B cell (primary cell): ENCODE measurements around the gene MUC5AC.

Experiments used
- CTCF ChIP-seq: fragments of 200-600 bp; IDR thresholded peaks from one replicate; pipeline ENCODE4 v1.8.0; 2022; ENCODE audit warnings: antibody characterized with exemption, mild to moderate bottlenecking
- EZH2 ChIP-seq: IDR thresholded peaks from 2 replicates; pipeline ENCODE4 v1.6.1; 2012; ENCODE audit warnings: borderline replicate concordance, low read depth, mild to moderate bottlenecking, moderate library complexity, low read length; ENCODE audit not compliant: insufficient read depth, poor library complexity, severe bottlenecking

DNA sequence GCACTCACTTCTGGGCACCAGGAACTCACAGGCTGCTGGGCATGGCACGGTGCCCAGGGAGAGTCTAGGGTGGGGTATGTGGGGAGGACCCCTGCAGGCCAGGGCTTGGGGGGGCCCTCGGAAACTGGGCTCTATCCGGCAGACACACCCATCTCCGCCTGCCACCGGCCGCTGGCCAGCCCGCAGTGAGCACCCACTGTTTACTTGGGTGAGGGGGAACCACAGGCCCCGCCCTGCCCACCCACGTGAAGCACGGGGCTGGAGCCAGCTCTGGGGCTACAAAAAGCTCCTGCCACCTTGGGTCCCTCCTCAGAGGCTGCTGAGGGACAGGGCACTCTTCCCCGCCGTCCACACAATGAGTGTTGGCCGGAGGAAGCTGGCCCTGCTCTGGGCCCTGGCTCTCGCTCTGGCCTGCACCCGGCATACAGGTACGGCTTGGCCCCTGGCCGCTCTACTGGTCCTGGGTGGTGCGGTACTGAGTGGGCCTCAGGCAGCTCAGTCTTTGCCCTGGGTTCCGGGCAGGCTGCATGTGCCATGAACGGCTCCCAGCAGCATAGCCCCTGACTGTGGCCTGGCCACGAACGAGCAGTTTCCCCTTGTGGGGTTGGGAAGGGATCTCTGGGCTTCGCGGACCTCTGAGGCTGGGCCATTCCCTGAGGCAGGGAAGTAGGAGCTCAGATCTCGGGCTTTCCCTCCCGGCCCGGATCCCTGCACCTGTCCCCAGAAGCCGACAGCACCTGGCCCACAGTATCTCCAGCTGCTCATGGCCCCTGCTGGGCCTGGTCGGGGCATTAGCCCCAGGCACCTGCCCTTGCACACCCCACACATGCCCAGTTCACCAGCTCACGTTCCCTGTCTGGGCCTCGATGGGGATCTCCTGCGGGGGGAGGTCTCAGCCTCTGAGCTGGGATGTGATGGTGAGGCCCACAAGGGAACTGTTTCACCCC is at the start of gene MUC5AC:
- TF ChIP-seq CTCF (no peak), EZH2 (no peak)
